IMR-90 (cell line): ENCODE results near the gene GLUD1. TPM values are rescaled to one million over a fixed set of nuclear protein-coding genes. Genes with fewer than 3 reads are reported as not detected.

Experiments used
- ATAC-seq: fragments of 200-7000 bp; cut with Tn5 transposase; 2 replicates; pipeline ENCODE4 v1.9.1; 2020; ENCODE audit warnings: low read depth, mild to moderate bottlenecking, moderate library complexity
- BruUV-seq: library from RNA; stranded (reverse); fragments of 400-500 nt; replicated peaks from 2 replicates; lab custom pipeline; 2021; lab: Mats Ljungman, UMichigan
- CTCF ChIA-PET: fragments of 300-600 bp; formaldehyde crosslinking; extraction: SDS; loops from one replicate; lab custom pipeline; 2021; ENCODE audit warnings: antibody characterized with exemption; lab: Yijun Ruan, JAX
- POLR2A ChIA-PET: fragments of 300-600 bp; sonication (Branson Sonifier 250); formaldehyde crosslinking; loops from one replicate; lab custom pipeline; 2022; ENCODE audit warnings: antibody characterized with exemption; ENCODE audit not compliant: unreplicated experiment; lab: Charles Lee
- DNase-seq: peaks from one replicate; pipeline ENCODE4 v3.0.0; 2013
- H2AFZ ChIP-seq: replicated peaks from 2 replicates; pipeline ENCODE3; 2013; ENCODE audit warnings: low read length, mild to moderate bottlenecking; ENCODE audit not compliant: poor library complexity
- H2AK5ac ChIP-seq: 2 replicates; pipeline ENCODE4 v1.6.1; 2013; ENCODE audit warnings: low read depth, low read length, inconsistent platforms
- H2AK9ac ChIP-seq: replicated peaks from 2 replicates; pipeline ENCODE3; 2013; ENCODE audit warnings: mild to moderate bottlenecking, low read depth, low read length, moderate library complexity; ENCODE audit not compliant: poor library complexity
- H2BK120ac ChIP-seq: 2 replicates; pipeline ENCODE4 v1.6.1; 2013; ENCODE audit warnings: low read depth, low read length, inconsistent platforms
- H2BK15ac ChIP-seq: 3 replicates; pipeline ENCODE4 v1.6.1; 2013; ENCODE audit warnings: low read depth, low read length, inconsistent platforms
- H2BK20ac ChIP-seq: 2 replicates; pipeline ENCODE4 v1.6.1; 2013; ENCODE audit warnings: low read depth, mild to moderate bottlenecking, inconsistent platforms, low read length, moderate library complexity
- H2BK5ac ChIP-seq: 2 replicates; pipeline ENCODE4 v1.6.1; 2013; ENCODE audit warnings: mild to moderate bottlenecking, low read depth, low read length, inconsistent platforms; ENCODE audit not compliant: poor library complexity, severe bottlenecking
- H3K14ac ChIP-seq: replicated peaks from 2 replicates; pipeline ENCODE4 v1.6.1; 2013; ENCODE audit warnings: low read depth, low read length, inconsistent platforms
- H3K18ac ChIP-seq: 2 replicates; pipeline ENCODE4 v1.6.1; 2013; ENCODE audit warnings: low read depth, low read length, control low read depth
- H3K23ac ChIP-seq: 2 replicates; pipeline ENCODE4 v1.6.1; 2013; ENCODE audit warnings: low read depth, low read length, inconsistent platforms
- H3K27ac ChIP-seq: 2 replicates; pipeline ENCODE4 v1.5.1; 2013; ENCODE audit warnings: mild to moderate bottlenecking, control low read depth, low read length; ENCODE audit not compliant: insufficient read depth
- H3K27me3 ChIP-seq: 2 replicates; pipeline ENCODE4 v1.6.1; 2013; ENCODE audit warnings: low read length; ENCODE audit not compliant: control insufficient read depth, insufficient read depth
- H3K36me3 ChIP-seq: 2 replicates; pipeline ENCODE4 v1.6.1; 2013; ENCODE audit warnings: low read length, mixed read lengths; ENCODE audit not compliant: control insufficient read depth, insufficient read depth
- H3K4ac ChIP-seq: 2 replicates; pipeline ENCODE4 v1.6.1; 2013; ENCODE audit warnings: low read depth, low read length, inconsistent platforms
- H3K4me1 ChIP-seq: 2 replicates; pipeline ENCODE4 v1.6.1; 2013; ENCODE audit warnings: low read length, mixed read lengths; ENCODE audit not compliant: control insufficient read depth, insufficient read depth
- H3K4me2 ChIP-seq: 2 replicates; pipeline ENCODE4 v1.6.1; 2013; ENCODE audit warnings: low read depth, mild to moderate bottlenecking, control low read depth, low read length, moderate library complexity
- H3K4me3 ChIP-seq: 2 replicates; pipeline ENCODE4 v1.5.1; 2013; ENCODE audit warnings: low read depth, mild to moderate bottlenecking, control low read depth, low read length, moderate library complexity; ENCODE audit not compliant: insufficient read depth
- H3K56ac ChIP-seq: 2 replicates; pipeline ENCODE4 v1.6.1; 2013; ENCODE audit warnings: low read length, inconsistent platforms; ENCODE audit not compliant: insufficient read depth; ENCODE audit errors: extremely low read depth
- H3K79me1 ChIP-seq, 2 experiments: 2 replicates each; pipeline ENCODE4 v1.6.1; 2013; ENCODE audit warnings: low read length in 2 of 2, inconsistent platforms in 1 of 2, low read depth in 1 of 2
- H3K9ac ChIP-seq: 2 replicates; pipeline ENCODE4 v1.6.1; 2013; ENCODE audit warnings: low read depth, low read length, control low read depth
- H3K9me1 ChIP-seq: 2 replicates; pipeline ENCODE4 v1.6.1; 2013; ENCODE audit warnings: low read length, inconsistent platforms; ENCODE audit not compliant: insufficient read depth
- H3K9me3 ChIP-seq: 2 replicates; pipeline ENCODE4 v1.6.1; 2013; ENCODE audit warnings: low read length; ENCODE audit not compliant: control insufficient read depth, insufficient read depth
- H4K20me1 ChIP-seq: 2 replicates; pipeline ENCODE4 v1.6.1; 2013; ENCODE audit warnings: low read length, inconsistent platforms; ENCODE audit not compliant: insufficient read depth
- H4K5ac ChIP-seq: 2 replicates; pipeline ENCODE4 v1.6.1; 2013; ENCODE audit warnings: mild to moderate bottlenecking, low read depth, low read length, control low read depth
- H4K8ac ChIP-seq, 2 experiments: 2 replicates each; pipeline ENCODE4 v1.6.1; 2013; ENCODE audit warnings: low read depth in 2 of 2, low read length in 2 of 2, control low read depth in 1 of 2, inconsistent platforms in 1 of 2
- H4K91ac ChIP-seq: 2 replicates; pipeline ENCODE4 v1.6.1; 2013; ENCODE audit warnings: low read depth, low read length, inconsistent platforms; ENCODE audit not compliant: insufficient read depth
- BHLHE40 ChIP-seq: fragments of 150-350 bp; IDR thresholded peaks from 2 replicates; pipeline ENCODE4 v1.6.1; 2016; ENCODE audit warnings: mild to moderate bottlenecking, low read depth, low read length
- CHD1 ChIP-seq: IDR thresholded peaks from 2 replicates; pipeline ENCODE4 v1.6.1; 2012; ENCODE audit warnings: low read depth, low read length, improper control_type of control experiment
- CTCF ChIP-seq: conservative IDR thresholded peaks from 2 replicates; pipeline ENCODE4 v1.5.1; 2012; ENCODE audit warnings: mild to moderate bottlenecking, low read depth, low read length, improper control_type of control experiment
- MXI1 ChIP-seq: IDR thresholded peaks from 2 replicates; pipeline ENCODE4 v1.6.1; 2012; ENCODE audit warnings: low read depth, mild to moderate bottlenecking, low read length, moderate library complexity, borderline replicate concordance
- NFE2L2 ChIP-seq: fragments of 150-350 bp; IDR thresholded peaks from 2 replicates; pipeline ENCODE4 v1.6.1; 2016; ENCODE audit warnings: low read depth, mild to moderate bottlenecking, low read length
- POLR2A ChIP-seq: IDR thresholded peaks from 2 replicates; pipeline ENCODE4 v1.6.1; 2012; ENCODE audit warnings: mild to moderate bottlenecking, low read depth, low read length
- RAD21 ChIP-seq: IDR thresholded peaks from 2 replicates; pipeline ENCODE4 v1.6.1; 2012; ENCODE audit warnings: low read length, improper control_type of control experiment
- RCOR1 ChIP-seq: IDR thresholded peaks from 2 replicates; pipeline ENCODE4 v1.6.1; 2012; ENCODE audit warnings: mild to moderate bottlenecking, low read length, improper control_type of control experiment; ENCODE audit not compliant: insufficient replicate concordance
- RFX5 ChIP-seq: IDR thresholded peaks from 2 replicates; pipeline ENCODE4 v1.8.0; 2012; ENCODE audit warnings: low read depth, mild to moderate bottlenecking, low read length, moderate library complexity
- SMC3 ChIP-seq: fragments of 150-350 bp; IDR thresholded peaks from 2 replicates; pipeline ENCODE4 v1.6.1; 2016; ENCODE audit warnings: low read depth, mild to moderate bottlenecking, antibody characterized with exemption, low read length, moderate library complexity
- WGBS, 2 experiments: methylation state at CpG; one replicate each; pipeline versions ENCODE4 v1.1.5 to v1.1.7; 2013; ENCODE audit warnings: missing lambda C conversion rate in 2 of 2; ENCODE audit not compliant: insufficient read length in 1 of 2; ENCODE audit errors: extremely low coverage in 2 of 2; 5-methylcytosine and 5-hydroxymethylcytosine counted together
- dilution Hi-C: fragments of 300-500 bp; cut with HindIII; formaldehyde crosslinking; loops from one replicate; pipeline ENCODE4 v1.14.3; 2018; ENCODE audit warnings: low sequenced_read_pairs; ENCODE audit not compliant: unreplicated experiment
- in situ Hi-C: fragments of 300-500 bp; cut with MboI; formaldehyde crosslinking; loops from 3 replicates; pipeline ENCODE4 v1.14.3; 2019; ENCODE audit warnings: low sequenced_read_pairs, inconsistent platforms, mixed read lengths
- intact Hi-C: fragments of 100-400 bp; cut with micrococcal nuclease; formaldehyde crosslinking; loops from 2 replicates; pipeline ENCODE4 v1.10.0; 2022
- polyA plus RNA-seq, 3 experiments: library from polyadenylated mRNA; depleted of rRNA; stranded (reverse); fragments of >200 nt; gene quantifications; 2 replicates each; pipeline ENCODE4 v1.2.3, GENCODE V29; 2012; ENCODE audit warnings: low replicate concordance in 1 of 3
- total RNA-seq: library from RNA; depleted of rRNA; stranded (reverse); fragments of >200 nt; gene quantifications from 2 replicates; pipeline ENCODE4 v1.2.3, GENCODE V29; 2012
- TF ChIP-seq, protein P1 (sequence below): fragments of 150-350 bp; IDR thresholded peaks from 2 replicates; pipeline ENCODE4 v1.6.1; 2017; ENCODE audit warnings: mild to moderate bottlenecking, antibody characterized with exemption, low read length, low read depth

GLUD1 gene
- total and polyA plus RNA-seq, 2 of the 4 experiments (the other 2 are of a cell fraction), result 64.8 to 210 TPM

- Histone ChIP-seq H4K8ac (no peak overlapping the region), H3K18ac (no peak overlapping the region), H4K91ac (no peak overlapping the region), H2BK120ac (no peak overlapping the region), H3K9me3 (no peaks in the 10 kb centered on the region), H3K9me1 (no peaks in the 10 kb centered on the region; the same call in 1 of the 2 replicates), H3K4me1 (no peaks in the 10 kb centered on the region), H2BK20ac (no peak overlapping the region), H4K20me1 (no peaks in the 10 kb centered on the region), H3K36me3 (peaks cover 28% of the 10 kb centered on the region), H2AFZ (no peak overlapping the region), H3K4ac (no peak overlapping the region), H3K14ac (no peak overlapping the region), H4K5ac (no peak overlapping the region), H3K56ac (no peak overlapping the region), H2BK5ac (no peak overlapping the region), H3K4me3 (no peak overlapping the region), H2BK15ac (no peak overlapping the region), H2AK9ac (no peak overlapping the region), H2AK5ac (no peak overlapping the region), H3K27me3 (no peaks in the 10 kb centered on the region), H3K79me1 (peaks cover 7 to 31% of the 10 kb centered on the region in 2 experiments; a peak in 2 of 4 replicates), H3K9ac (no peak overlapping the region), H3K4me2 (no peak overlapping the region), H3K27ac (no peak overlapping the region), H3K23ac (no peak overlapping the region)
- in situ Hi-C loops, result no loop called here
- dilution Hi-C loops, result no loop called here
- TF ChIP-seq MXI1 (no peak), RFX5 (no peak), SMC3 (no peak), CHD1 (no peak), BHLHE40 (no peak), POLR2A (no peak), RAD21 (no peak), CTCF (no peak), NFE2L2 (no peak), RCOR1 (no peak)
- TF ChIP-seq, protein P1, sequence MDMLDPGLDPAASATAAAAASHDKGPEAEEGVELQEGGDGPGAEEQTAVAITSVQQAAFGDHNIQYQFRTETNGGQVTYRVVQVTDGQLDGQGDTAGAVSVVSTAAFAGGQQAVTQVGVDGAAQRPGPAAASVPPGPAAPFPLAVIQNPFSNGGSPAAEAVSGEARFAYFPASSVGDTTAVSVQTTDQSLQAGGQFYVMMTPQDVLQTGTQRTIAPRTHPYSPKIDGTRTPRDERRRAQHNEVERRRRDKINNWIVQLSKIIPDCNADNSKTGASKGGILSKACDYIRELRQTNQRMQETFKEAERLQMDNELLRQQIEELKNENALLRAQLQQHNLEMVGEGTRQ, result no peak
- no TSS peak for BruUV-seq
- DNase-seq (no peak), ATAC-seq (no peak)
- intact Hi-C loops, result no loop called here
- POLR2A ChIA-PET, result no interaction called here
- CTCF ChIA-PET, result no interaction called here
- WGBS, 2 experiments, result no CpG with 5 or more reads among the region's 2 CpGs
These were observed 22.2 kb downstream of the GLUD1 start for GRCh38 chr10:87072449-87072848.
